Natural killer cell (primary cell): ENCODE measurements around the gene EMILIN1. TPM values are rescaled to one million over a fixed set of nuclear protein-coding genes. Genes with fewer than 3 reads are reported as not detected.
"Not testable (repeated sequence)": the region's sequence is repeated elsewhere in the genome, so short reads cannot be mapped to it uniquely, and the experiment has no call there.

Experiments used
- ATAC-seq, 3 donors: fragments of 150-1000 bp in 2 of 3; fragments of 200-7000 bp in 1 of 3; cut with Tn5 transposase; 1 replicate in 1 of 3; 2 replicates in 2 of 3; pipeline ENCODE4 v1.10.0; 2021; ENCODE audit warnings: mild to moderate bottlenecking in 2 of 3, moderate library complexity in 2 of 3
- DNase-seq, 2 donors: peaks; one replicate each; pipeline versions ENCODE4 v3.0.0 to v3.0.0-alpha.2; 2013 to 2021; ENCODE audit warnings: mixed read lengths in 1 of 2
- H3K27ac ChIP-seq: one replicate; pipeline ENCODE4 v1.5.1; 2013; ENCODE audit warnings: mild to moderate bottlenecking, low read length
- H3K27me3 ChIP-seq: one replicate; pipeline ENCODE4 v1.6.1; 2013; ENCODE audit warnings: low read length; ENCODE audit not compliant: control insufficient read depth, insufficient read depth
- H3K36me3 ChIP-seq: one replicate; pipeline ENCODE4 v1.6.1; 2013; ENCODE audit warnings: low read length; ENCODE audit not compliant: control insufficient read depth, insufficient read depth
- H3K4me1 ChIP-seq: one replicate; pipeline ENCODE4 v1.6.1; 2013; ENCODE audit warnings: low read length; ENCODE audit not compliant: control insufficient read depth, insufficient read depth
- H3K4me3 ChIP-seq: one replicate; pipeline ENCODE4 v1.5.1; 2013; ENCODE audit warnings: low read length
- H3K9me3 ChIP-seq: one replicate; pipeline ENCODE4 v1.6.1; 2013; ENCODE audit warnings: low read length; ENCODE audit not compliant: control insufficient read depth, insufficient read depth
- H3K27ac Mint-ChIP-seq, 2 donors: one replicate each; pipeline ENCODE4 v1.8.0; 2022; ENCODE audit warnings: mild to moderate bottlenecking in 2 of 2, mixed read lengths in 2 of 2, moderate library complexity in 1 of 2
- H3K27me3 Mint-ChIP-seq, 2 donors: one replicate each; pipeline ENCODE4 v1.8.0; 2022; ENCODE audit warnings: low read depth in 2 of 2, mixed read lengths in 2 of 2
- H3K36me3 Mint-ChIP-seq: one replicate; pipeline ENCODE4 v1.8.0; 2022; ENCODE audit warnings: mixed read lengths
- H3K4me1 Mint-ChIP-seq, 2 donors: one replicate each; pipeline ENCODE4 v1.8.0; 2022; ENCODE audit warnings: mixed read lengths in 2 of 2
- H3K4me3 Mint-ChIP-seq: one replicate; pipeline ENCODE4 v1.8.0; 2022; ENCODE audit warnings: mild to moderate bottlenecking, moderate library complexity, mixed read lengths
- H3K9me3 Mint-ChIP-seq, 2 donors: one replicate each; pipeline ENCODE4 v1.8.0; 2022; ENCODE audit warnings: mixed read lengths in 2 of 2
- CTCF ChIP-seq: fragments of 200-600 bp; IDR thresholded peaks from one replicate; pipeline ENCODE4 v1.8.0; 2022; ENCODE audit warnings: antibody characterized with exemption
- WGBS: methylation state at CpG from one replicate; pipeline ENCODE4 v1.1.7; 2013; ENCODE audit warnings: missing lambda C conversion rate; ENCODE audit not compliant: insufficient coverage; 5-methylcytosine and 5-hydroxymethylcytosine counted together
- intact Hi-C: fragments of 100-400 bp; cut with micrococcal nuclease; formaldehyde crosslinking; loops from one replicate; pipeline ENCODE4 v1.14.2; 2022
- total RNA-seq, 4 donors: library from RNA; stranded (reverse); fragments of 120-200 nt in 1 of 4; gene quantifications; one replicate each; pipeline versions ENCODE4 v1.2.3 to v1.2.4, GENCODE V29; 2013 to 2022

The EMILIN1 gene
- total RNA-seq, 3 donors from 2014 or later (not counting 1 experiment from before 2014, with no cell fraction given), result 0.31 to 0.78 (median 0.41) TPM

GRCh38 chr2:27115519-27115918 lies 37.1 kb downstream of the EMILIN1 start:
- no peak for DNase-seq
- Mint-ChIP-seq H3K9me3 (no peaks in the 10 kb centered on the region), H3K27me3 (peaks cover 13 to 31% of the 10 kb centered on the region in 2 donors), H3K4me1 (no peaks in the 10 kb centered on the region), H3K36me3 (no peaks in the 10 kb centered on the region), H3K4me3 (no peak overlapping the region), H3K27ac (no peak overlapping the region)
- Histone ChIP-seq H3K36me3 (no peaks in the 10 kb centered on the region), H3K27ac (no peak overlapping the region), H3K27me3 (peaks cover 9% of the 10 kb centered on the region), H3K4me3 (no peak overlapping the region), H3K9me3 (no peaks in the 10 kb centered on the region), H3K4me1 (peaks cover 9% of the 10 kb centered on the region)
- TF ChIP-seq CTCF, result no peak
- intact Hi-C loops, result no loop called here
- WGBS, result 76% methylated on average over 2 of the region's 2 CpGs
- ATAC-seq, result no peak

GRCh38 chr2:27117995-27118524 lies 39.6 kb downstream of the EMILIN1 start:
- peaks cover 15% of the 10 kb centered on the region for H3K4me1 ChIP-seq
- Mint-ChIP-seq H3K9me3 (no peaks in the 10 kb centered on the region), H3K27me3 (peaks cover 13 to 29% of the 10 kb centered on the region in 2 donors), H3K36me3 (no peaks in the 10 kb centered on the region), H3K27ac (no peak overlapping the region), H3K4me3 (no peak overlapping the region), H3K4me1 (peaks cover 6 to 10% of the 10 kb centered on the region in 2 donors)
- no peaks in the 10 kb centered on the region for H3K36me3 ChIP-seq
- intact Hi-C loops, result no loop called here
- no peak for ATAC-seq
- H3K9me3 ChIP-seq, result no peaks in the 10 kb centered on the region
- no peak overlapping the region for H3K4me3 ChIP-seq
- H3K27me3 ChIP-seq, result peaks cover 9% of the 10 kb centered on the region
- no peak for TF ChIP-seq CTCF
- DNase-seq, result no peak
- WGBS, result 36% methylated on average over 14 of the region's 14 CpGs
- H3K27ac ChIP-seq, result no peak overlapping the region

- no peak for ATAC-seq
- Mint-ChIP-seq H3K9me3 (no peaks in the 10 kb centered on the region), H3K27me3 (peaks cover 13 to 29% of the 10 kb centered on the region in 2 donors), H3K4me3 (peak within 1 kb of the TSS; percentile 60), H3K27ac (no peak within 1 kb of the TSS), H3K4me1 (peaks cover 9 to 14% of the 10 kb centered on the region in 2 donors), H3K36me3 (no peaks in the 10 kb centered on the region)
- DNase-seq, result peak in 1 of 2 donors; percentile 34
- Histone ChIP-seq H3K36me3 (no peaks in the 10 kb centered on the region), H3K9me3 (no peaks in the 10 kb centered on the region), H3K27me3 (peaks cover 9% of the 10 kb centered on the region), H3K4me3 (no peak within 1 kb of the TSS), H3K4me1 (peaks cover 20% of the 10 kb centered on the region), H3K27ac (no peak within 1 kb of the TSS)
- intact Hi-C loops, result no loop called here
- WGBS, result 4% methylated on average over 84 of the region's 84 CpGs
- no peak for TF ChIP-seq CTCF
Observed at GRCh38 chr2:27118525-27119329, 40.3 kb downstream of the EMILIN1 start, which contains the start of gene CGREF1. CGREF1 (minus strand) TSS chr2:27119128; CDS start chr2:27104366, 14,762 bp downstream.

- H3K36me3 ChIP-seq, H3K27ac ChIP-seq, ATAC-seq, H3K27ac Mint-ChIP-seq, DNase-seq, H3K4me3 ChIP-seq, H3K36me3 Mint-ChIP-seq, H3K9me3 Mint-ChIP-seq, H3K9me3 ChIP-seq, H3K27me3 ChIP-seq, intact Hi-C loops: not testable (repeated sequence)
- H3K27me3 Mint-ChIP-seq, result peaks cover 13 to 29% of the 10 kb centered on the region in 2 donors
- peaks cover 9 to 18% of the 10 kb centered on the region in 2 donors for H3K4me1 Mint-ChIP-seq
- peaks cover 24% of the 10 kb centered on the region for H3K4me1 ChIP-seq
- H3K4me3 Mint-ChIP-seq, result peak overlapping the region; percentile 60
- 80% methylated on average over 8 of the region's 8 CpGs for WGBS
Observed at GRCh38 chr2:27119330-27119670, 40.9 kb downstream of the EMILIN1 start.
